ENCODE results near the gene ADAT3.
A peak's percentile ranks its signal among the peaks of the same experiment; 100 is the strongest.

Gene ADAT3

GRCh38 chr19:1865172-1866010 lies 39.8 kb upstream of the ADAT3 start:
- no peak overlapping the region for H3K4me3 ChIP-seq (ENCODE audit: low read length)
- no peak overlapping the region for H3K27ac ChIP-seq (ENCODE audit: low read depth, low read length)
- H4K8ac ChIP-seq (ENCODE audit: low read depth, low read length), result no peak overlapping the region
- no peak overlapping the region for H2AK5ac ChIP-seq (ENCODE audit: low read length)
- no CpG with 5 or more reads among the region's 17 CpGs for WGBS (ENCODE audit: extremely low coverage, insufficient coverage, low lambda C conversion rate)
- H3K4me2 ChIP-seq (ENCODE audit: low read length), result peak overlapping the region; percentile 74
- peak overlapping the region; percentile 86 for H3K9ac ChIP-seq (ENCODE audit: low read length)
- peaks cover 21% of the 10 kb centered on the region for H3K79me2 ChIP-seq (ENCODE audit: control insufficient read depth, insufficient read depth, low read length)
- H4K5ac ChIP-seq (ENCODE audit: low read length), result no peak overlapping the region
- no peaks in the 10 kb centered on the region for H3K36me3 ChIP-seq (ENCODE audit: control insufficient read depth, insufficient read depth, low read length)
- H2BK120ac ChIP-seq (ENCODE audit: low read depth, low read length), result no peak overlapping the region
- H3K23ac ChIP-seq (ENCODE audit: low read length), result peak overlapping the region; percentile 85
- peaks cover 7% of the 10 kb centered on the region for H3K4me1 ChIP-seq (ENCODE audit: control insufficient read depth, low read depth, low read length)
- no peaks in the 10 kb centered on the region for H3K27me3 ChIP-seq (ENCODE audit: insufficient read depth, low read length, poor library complexity)
- no peak overlapping the region for H2BK15ac ChIP-seq (replicated peaks; ENCODE audit: low read depth)
- H3K79me1 ChIP-seq (ENCODE audit: low read length), result peaks cover 4% of the 10 kb centered on the region
- H3K4ac ChIP-seq (ENCODE audit: low read depth, low read length), result no peak overlapping the region
- no peak for DNase-seq
- peak overlapping the region; percentile 3 for H3K18ac ChIP-seq (ENCODE audit: low read length)
- peak overlapping the region; percentile 96 for H3K56ac ChIP-seq (ENCODE audit: low read length)
- H2BK5ac ChIP-seq (ENCODE audit: low read length), result no peak overlapping the region

DNA sequence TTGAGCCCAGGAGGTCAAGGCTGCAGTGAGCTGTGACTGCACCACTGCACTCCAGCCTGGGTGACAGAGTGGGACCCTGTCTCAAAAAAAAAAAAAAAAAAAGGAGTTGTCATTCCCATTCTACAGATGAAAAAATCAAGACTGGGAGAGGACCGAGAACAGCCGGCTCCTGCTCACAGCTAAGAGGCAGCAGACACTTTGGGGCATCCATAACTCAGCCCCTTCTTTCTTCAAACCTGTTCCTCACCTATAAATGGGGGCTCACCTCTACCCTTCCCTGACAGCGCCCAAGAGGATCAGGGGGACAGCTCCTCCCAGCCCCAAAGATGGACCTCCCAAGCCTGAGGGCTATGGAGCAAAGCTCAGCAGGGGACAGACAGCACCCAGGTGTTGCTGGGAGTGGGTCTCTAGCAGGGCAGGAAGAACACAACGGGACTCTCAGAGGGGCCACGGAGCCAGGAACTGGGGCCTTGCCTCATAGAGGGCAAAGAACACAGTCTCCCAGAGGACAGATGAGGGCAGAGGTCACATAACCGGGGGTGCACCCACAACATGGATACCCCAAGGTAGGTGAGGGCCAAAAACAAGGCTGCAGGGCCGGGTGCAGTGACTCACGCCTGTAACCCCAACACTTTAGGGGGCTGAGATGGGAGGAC lies 38.4 kb upstream of the ADAT3 start:
- Histone ChIP-seq H3K79me2 (ENCODE audit: control insufficient read depth, insufficient read depth, low read length) (peaks cover 6% of the 10 kb centered on the region), H3K56ac (ENCODE audit: low read length) (no peak overlapping the region), H4K5ac (ENCODE audit: low read length) (no peak overlapping the region), H3K4me2 (ENCODE audit: low read length) (no peak overlapping the region), H3K23ac (ENCODE audit: low read length) (no peak overlapping the region), H3K27ac (ENCODE audit: low read depth, low read length) (no peak overlapping the region), H2AK5ac (ENCODE audit: low read length) (no peak overlapping the region), H3K27me3 (ENCODE audit: insufficient read depth, low read length, poor library complexity) (no peaks in the 10 kb centered on the region), H2BK5ac (ENCODE audit: low read length) (no peak overlapping the region), H3K4ac (ENCODE audit: low read depth, low read length) (no peak overlapping the region), H4K8ac (ENCODE audit: low read depth, low read length) (no peak overlapping the region), H3K36me3 (ENCODE audit: control insufficient read depth, insufficient read depth, low read length) (no peaks in the 10 kb centered on the region), H3K4me1 (ENCODE audit: control insufficient read depth, low read depth, low read length) (no peaks in the 10 kb centered on the region), H3K18ac (ENCODE audit: low read length) (no peak overlapping the region), H2BK120ac (ENCODE audit: low read depth, low read length) (no peak overlapping the region), H2BK15ac (replicated peaks; ENCODE audit: low read depth) (no peak overlapping the region), H3K79me1 (ENCODE audit: low read length) (no peaks in the 10 kb centered on the region), H3K9ac (ENCODE audit: low read length) (no peak overlapping the region), H3K4me3 (ENCODE audit: low read length) (no peak overlapping the region)
- no peak for DNase-seq
- WGBS (ENCODE audit: extremely low coverage, insufficient coverage, low lambda C conversion rate), result no CpG with 5 or more reads among the region's 8 CpGs

DNA sequence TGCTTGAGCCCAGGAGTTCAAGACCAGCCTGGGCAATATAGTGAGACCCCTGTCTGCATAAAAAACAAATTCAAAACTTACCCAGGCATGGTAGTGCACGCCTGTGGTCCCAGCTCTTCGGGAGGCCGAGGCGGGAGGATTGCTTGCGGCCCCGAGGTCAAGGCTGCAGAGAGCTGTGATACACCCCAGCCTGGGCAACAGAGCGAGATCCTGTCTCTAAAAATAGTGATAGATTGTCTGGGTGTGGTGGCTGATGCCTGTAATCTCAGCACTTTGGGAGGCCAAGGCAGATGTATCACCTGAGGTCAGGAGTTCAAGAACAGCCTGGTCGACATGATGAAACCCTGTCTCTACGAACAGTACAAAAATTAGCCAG lies 37.9 kb upstream of the ADAT3 start:
- Histone ChIP-seq H3K9ac (ENCODE audit: low read length) (no peak overlapping the region), H3K23ac (ENCODE audit: low read length) (no peak overlapping the region), H3K27me3 (ENCODE audit: insufficient read depth, low read length, poor library complexity) (no peaks in the 10 kb centered on the region), H2BK120ac (ENCODE audit: low read depth, low read length) (no peak overlapping the region), H4K8ac (ENCODE audit: low read depth, low read length) (no peak overlapping the region), H2AK5ac (ENCODE audit: low read length) (no peak overlapping the region), H3K79me2 (ENCODE audit: control insufficient read depth, insufficient read depth, low read length) (peaks cover 1% of the 10 kb centered on the region), H3K4me2 (ENCODE audit: low read length) (no peak overlapping the region), H3K56ac (ENCODE audit: low read length) (no peak overlapping the region), H2BK15ac (replicated peaks; ENCODE audit: low read depth) (no peak overlapping the region), H3K27ac (ENCODE audit: low read depth, low read length) (no peak overlapping the region), H2BK5ac (ENCODE audit: low read length) (no peak overlapping the region), H3K4me1 (ENCODE audit: control insufficient read depth, low read depth, low read length) (no peaks in the 10 kb centered on the region), H3K4ac (ENCODE audit: low read depth, low read length) (no peak overlapping the region), H3K4me3 (ENCODE audit: low read length) (no peak overlapping the region), H3K18ac (ENCODE audit: low read length) (no peak overlapping the region), H3K79me1 (ENCODE audit: low read length) (no peaks in the 10 kb centered on the region), H4K5ac (ENCODE audit: low read length) (no peak overlapping the region), H3K36me3 (ENCODE audit: control insufficient read depth, insufficient read depth, low read length) (no peaks in the 10 kb centered on the region)
- DNase-seq, result no peak
- WGBS (ENCODE audit: extremely low coverage, insufficient coverage, low lambda C conversion rate), result no CpG with 5 or more reads among the region's 9 CpGs

GRCh38 chr19:1868971-1869370 lies 36.2 kb upstream of the ADAT3 start:
- no peak overlapping the region for H2BK15ac ChIP-seq (replicated peaks; ENCODE audit: low read depth)
- no peak overlapping the region for H3K4ac ChIP-seq (ENCODE audit: low read depth, low read length)
- H3K27me3 ChIP-seq (ENCODE audit: insufficient read depth, low read length, poor library complexity), result no peaks in the 10 kb centered on the region
- no peak overlapping the region for H4K5ac ChIP-seq (ENCODE audit: low read length)
- H2BK120ac ChIP-seq (ENCODE audit: low read depth, low read length), result no peak overlapping the region
- peaks cover 10% of the 10 kb centered on the region for H3K79me2 ChIP-seq (ENCODE audit: control insufficient read depth, insufficient read depth, low read length)
- no peak overlapping the region for H4K8ac ChIP-seq (ENCODE audit: low read depth, low read length)
- H3K56ac ChIP-seq (ENCODE audit: low read length), result no peak overlapping the region
- H2AK5ac ChIP-seq (ENCODE audit: low read length), result no peak overlapping the region
- peaks cover 5% of the 10 kb centered on the region for H3K79me1 ChIP-seq (ENCODE audit: low read length)
- H3K23ac ChIP-seq (ENCODE audit: low read length), result no peak overlapping the region
- no peaks in the 10 kb centered on the region for H3K4me1 ChIP-seq (ENCODE audit: control insufficient read depth, low read depth, low read length)
- DNase-seq, result no peak
- H3K9ac ChIP-seq (ENCODE audit: low read length), result no peak overlapping the region
- H2BK5ac ChIP-seq (ENCODE audit: low read length), result no peak overlapping the region
- H3K27ac ChIP-seq (ENCODE audit: low read depth, low read length), result no peak overlapping the region
- no peaks in the 10 kb centered on the region for H3K36me3 ChIP-seq (ENCODE audit: control insufficient read depth, insufficient read depth, low read length)
- H3K4me2 ChIP-seq (ENCODE audit: low read length), result no peak overlapping the region
- WGBS (ENCODE audit: extremely low coverage, insufficient coverage, low lambda C conversion rate), result no CpG with 5 or more reads among the region's 7 CpGs
- H3K18ac ChIP-seq (ENCODE audit: low read length), result no peak overlapping the region
- H3K4me3 ChIP-seq (ENCODE audit: low read length), result no peak overlapping the region

- H3K4me2 ChIP-seq (ENCODE audit: low read length), result no peak overlapping the region
- no peak overlapping the region for H3K9ac ChIP-seq (ENCODE audit: low read length)
- H3K27me3 ChIP-seq (ENCODE audit: insufficient read depth, low read length, poor library complexity), result no peaks in the 10 kb centered on the region
- H3K4ac ChIP-seq (ENCODE audit: low read depth, low read length), result no peak overlapping the region
- H3K36me3 ChIP-seq (ENCODE audit: control insufficient read depth, insufficient read depth, low read length), result no peaks in the 10 kb centered on the region
- no peak overlapping the region for H2AK5ac ChIP-seq (ENCODE audit: low read length)
- H3K56ac ChIP-seq (ENCODE audit: low read length), result no peak overlapping the region
- peaks cover 21% of the 10 kb centered on the region for H3K79me2 ChIP-seq (ENCODE audit: control insufficient read depth, insufficient read depth, low read length)
- no peak overlapping the region for H2BK15ac ChIP-seq (replicated peaks; ENCODE audit: low read depth)
- no peaks in the 10 kb centered on the region for H3K4me1 ChIP-seq (ENCODE audit: control insufficient read depth, low read depth, low read length)
- no peak overlapping the region for H3K18ac ChIP-seq (ENCODE audit: low read length)
- no peak overlapping the region for H4K5ac ChIP-seq (ENCODE audit: low read length)
- peaks cover 7% of the 10 kb centered on the region for H3K79me1 ChIP-seq (ENCODE audit: low read length)
- no peak for DNase-seq
- H4K8ac ChIP-seq (ENCODE audit: low read depth, low read length), result no peak overlapping the region
- H3K4me3 ChIP-seq (ENCODE audit: low read length), result no peak overlapping the region
- no peak overlapping the region for H3K23ac ChIP-seq (ENCODE audit: low read length)
- H3K27ac ChIP-seq (ENCODE audit: low read depth, low read length), result no peak overlapping the region
- no CpG with 5 or more reads among the region's 15 CpGs for WGBS (ENCODE audit: extremely low coverage, insufficient coverage, low lambda C conversion rate)
- H2BK5ac ChIP-seq (ENCODE audit: low read length), result no peak overlapping the region
- no peak overlapping the region for H2BK120ac ChIP-seq (ENCODE audit: low read depth, low read length)
Measured at GRCh38 chr19:1871140-1871597, 34.0 kb upstream of the ADAT3 start.
